AG04449 (cell line): ENCODE results near the gene SLC7A1.

Source experiments
- CTCF ChIA-PET: fragments of 350-600 bp; formaldehyde crosslinking; extraction: SDS; loops from one replicate; lab custom pipeline; 2021; ENCODE audit warnings: antibody characterized with exemption; lab: Yijun Ruan, JAX
- POLR2A ChIA-PET: fragments of 400-600, 350-600 bp; formaldehyde crosslinking; extraction: SDS; loops from one replicate; lab custom pipeline; 2020; ENCODE audit warnings: antibody characterized with exemption, inconsistent platforms; lab: Yijun Ruan, JAX
- DNase-seq: peaks from one replicate; pipeline ENCODE4 v3.0.0-alpha.2; 2010; ENCODE audit warnings: low read depth, low spot score
- H3K4me3 ChIP-seq: 2 replicates; pipeline ENCODE4 v1.5.1; 2011; ENCODE audit warnings: low read depth, mild to moderate bottlenecking, control low read depth, low read length
- TF ChIP-seq, protein P1 (sequence below): IDR thresholded peaks from one replicate; pipeline ENCODE4 v1.5.1; 2011; ENCODE audit warnings: mild to moderate bottlenecking, moderate library complexity, low read length, control low read depth, inconsistent platforms; ENCODE audit not compliant: insufficient read depth; ENCODE audit errors: missing control alignments

SLC7A1 gene

DNA sequence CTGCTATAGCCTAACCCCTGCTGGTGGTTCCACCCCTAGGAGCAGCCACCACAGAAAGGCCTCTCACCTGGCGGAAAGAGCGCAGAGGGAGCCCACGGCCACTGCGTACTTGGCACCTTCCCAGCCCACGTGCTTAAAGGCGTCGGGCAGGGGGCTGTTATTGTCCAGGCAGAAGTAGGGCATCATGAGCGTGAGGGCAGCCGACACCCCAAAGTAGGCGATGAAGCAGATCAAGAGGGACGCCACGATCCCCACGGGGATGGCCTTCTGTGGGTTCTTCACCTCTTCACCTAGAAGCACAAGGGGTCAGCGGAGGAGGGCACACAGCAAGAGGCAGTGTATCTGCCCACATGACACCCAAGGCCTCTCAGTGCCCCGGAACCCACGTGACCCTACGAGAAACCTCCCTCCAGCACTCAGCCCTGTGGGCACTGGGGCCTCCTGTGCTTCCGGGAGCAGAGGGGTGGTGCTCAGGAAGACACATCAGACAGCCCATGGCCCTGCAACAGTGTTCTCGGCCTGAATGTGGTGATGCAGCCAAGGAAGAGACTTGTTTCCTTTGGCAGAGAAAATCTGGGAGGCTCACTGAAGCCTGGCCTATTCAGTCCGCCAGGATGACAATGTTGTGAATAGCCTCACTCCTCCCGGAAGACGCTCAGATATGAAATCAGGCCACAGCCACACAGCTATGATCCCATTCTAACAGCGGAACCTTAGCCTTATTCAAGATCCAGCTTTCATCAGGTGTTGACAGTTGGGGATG is 72.1 kb downstream of the SLC7A1 start:
- DNase-seq: no peak
- CTCF ChIA-PET: interaction anchor here (1.0 to 7.8 kb wide), 6 partner anchors 9 to 184 kb away, joined by 3 to 95 read pairs (median 4); no protein-coding TSS in a partner anchor
- H3K4me3 ChIP-seq: no peak overlapping the region
- TF ChIP-seq, protein P1, sequence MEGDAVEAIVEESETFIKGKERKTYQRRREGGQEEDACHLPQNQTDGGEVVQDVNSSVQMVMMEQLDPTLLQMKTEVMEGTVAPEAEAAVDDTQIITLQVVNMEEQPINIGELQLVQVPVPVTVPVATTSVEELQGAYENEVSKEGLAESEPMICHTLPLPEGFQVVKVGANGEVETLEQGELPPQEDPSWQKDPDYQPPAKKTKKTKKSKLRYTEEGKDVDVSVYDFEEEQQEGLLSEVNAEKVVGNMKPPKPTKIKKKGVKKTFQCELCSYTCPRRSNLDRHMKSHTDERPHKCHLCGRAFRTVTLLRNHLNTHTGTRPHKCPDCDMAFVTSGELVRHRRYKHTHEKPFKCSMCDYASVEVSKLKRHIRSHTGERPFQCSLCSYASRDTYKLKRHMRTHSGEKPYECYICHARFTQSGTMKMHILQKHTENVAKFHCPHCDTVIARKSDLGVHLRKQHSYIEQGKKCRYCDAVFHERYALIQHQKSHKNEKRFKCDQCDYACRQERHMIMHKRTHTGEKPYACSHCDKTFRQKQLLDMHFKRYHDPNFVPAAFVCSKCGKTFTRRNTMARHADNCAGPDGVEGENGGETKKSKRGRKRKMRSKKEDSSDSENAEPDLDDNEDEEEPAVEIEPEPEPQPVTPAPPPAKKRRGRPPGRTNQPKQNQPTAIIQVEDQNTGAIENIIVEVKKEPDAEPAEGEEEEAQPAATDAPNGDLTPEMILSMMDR: no peak
- POLR2A ChIA-PET: no interaction called here

DNA sequence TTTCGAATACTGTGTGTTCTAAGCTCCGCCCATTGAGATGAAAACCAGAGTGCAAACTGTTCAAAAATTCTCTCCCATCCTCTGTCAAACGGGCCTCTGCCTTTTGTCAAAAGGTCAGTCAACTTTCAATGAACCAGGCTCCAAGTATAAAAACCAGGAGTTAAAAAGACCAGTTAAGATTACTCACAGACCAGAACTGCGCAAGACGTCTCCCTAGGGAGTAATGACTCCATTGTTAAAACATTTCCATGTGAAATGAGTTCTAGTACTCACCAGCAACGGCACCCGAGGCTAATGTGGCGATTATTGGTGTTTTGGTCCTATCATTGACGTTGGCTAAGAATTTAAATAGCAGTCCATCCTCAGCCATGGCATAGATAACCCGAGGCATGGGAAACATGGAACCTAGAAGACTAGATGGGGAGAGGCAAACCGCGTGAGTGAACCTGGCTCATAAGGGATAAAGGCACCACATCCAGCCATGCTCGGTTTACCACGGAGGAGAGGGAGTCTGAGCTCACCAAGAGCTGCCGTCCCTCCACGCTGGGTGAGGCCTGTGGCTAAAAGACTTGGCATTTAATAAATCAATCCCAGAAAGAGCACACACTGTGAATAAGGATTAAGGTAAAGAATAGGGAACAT is 73.3 kb downstream of the SLC7A1 start:
- peak; percentile 95 for DNase-seq

DNA sequence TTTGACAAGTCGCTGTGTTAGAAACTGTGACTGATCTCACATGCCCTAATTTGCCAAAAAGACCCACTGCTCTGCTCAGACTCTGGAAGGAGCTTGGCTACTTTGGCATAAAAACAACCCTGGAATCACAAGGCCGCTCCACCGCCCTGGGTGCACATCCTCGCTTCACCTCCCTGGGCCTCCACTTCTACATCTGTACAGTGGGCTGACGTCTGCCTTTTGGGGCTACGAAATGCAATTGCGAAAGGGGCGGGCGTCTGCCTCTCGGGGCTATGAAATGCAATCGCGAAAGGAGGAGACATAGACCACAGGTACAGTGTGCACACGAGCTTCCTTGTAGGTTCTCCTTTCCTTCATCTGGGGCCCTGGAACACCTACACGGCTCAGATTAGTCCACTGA is 74.2 kb downstream of the SLC7A1 start:
- CTCF ChIA-PET: interaction anchor here (1.4 to 7.8 kb wide), 2 partner anchors 13 to 18 kb away, joined by 3 to 95 read pairs; no protein-coding TSS in a partner anchor
- TF ChIP-seq, protein P1: no peak
- no peak for DNase-seq
- H3K4me3 ChIP-seq: no peak overlapping the region
- POLR2A ChIA-PET: no interaction called here

More for the DNA sequence above, 73.3 kb downstream of the SLC7A1 start:
- TF ChIP-seq, protein P1: no peak
- H3K4me3 ChIP-seq: no peak overlapping the region
- ChIA-PET CTCF (interaction anchor here (0.7 to 7.8 kb wide), 6 partner anchors 10 to 185 kb away, joined by 3 to 95 read pairs (median 3); no protein-coding TSS in a partner anchor), POLR2A (no interaction called here)

DNA sequence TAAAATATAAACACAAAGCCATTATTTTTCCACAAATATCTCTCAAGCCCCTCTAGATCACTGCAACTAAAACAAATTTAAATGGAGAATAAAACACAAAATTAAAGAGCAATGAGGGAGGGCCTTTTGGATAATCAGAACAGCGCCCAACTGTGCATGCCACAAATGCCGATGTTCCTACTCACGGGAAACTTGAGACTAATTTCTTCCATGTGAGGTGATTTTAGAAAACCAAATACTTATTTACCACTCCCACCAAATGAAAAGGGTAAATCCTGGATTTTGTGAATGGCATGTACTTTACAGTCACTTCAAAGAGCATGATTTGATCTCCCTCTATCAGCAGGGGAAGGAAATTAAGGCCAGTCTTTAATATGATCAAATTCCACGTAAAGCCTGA is 74.8 kb downstream of the SLC7A1 start:
- peak; percentile 47 for DNase-seq
- ChIA-PET CTCF (interaction anchor here (1.4 to 7.8 kb wide), 2 partner anchors 12 to 17 kb away, joined by 3 to 95 read pairs; no protein-coding TSS in a partner anchor), POLR2A (no interaction called here)
- TF ChIP-seq, protein P1: no peak
- H3K4me3 ChIP-seq: no peak overlapping the region

DNA sequence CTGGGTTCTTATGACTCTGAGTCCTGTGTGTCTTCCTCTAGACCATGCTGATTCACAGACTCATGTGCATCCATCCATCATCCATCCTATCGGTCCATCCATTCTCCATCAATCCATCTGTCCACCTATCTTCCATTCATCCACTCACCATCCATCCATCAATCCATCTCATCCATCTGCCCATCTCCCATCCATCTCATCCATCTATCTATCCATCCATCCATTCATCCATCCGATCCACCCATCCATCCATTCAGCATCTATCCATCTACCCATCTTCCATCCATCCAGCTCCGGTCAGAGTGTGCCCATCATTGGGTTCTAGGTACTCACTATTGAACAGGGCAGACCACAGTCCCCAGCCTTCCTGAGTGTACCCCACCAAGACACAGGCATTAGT is 75.6 kb downstream of the SLC7A1 start:
- no peak overlapping the region for H3K4me3 ChIP-seq
- no peak for DNase-seq
- CTCF ChIA-PET: interaction anchor here (1.4 to 7.8 kb wide), 2 partner anchors 11 to 16 kb away, joined by 3 to 95 read pairs; no protein-coding TSS in a partner anchor
- TF ChIP-seq, protein P1: no peak
- POLR2A ChIA-PET: no interaction called here

DNA sequence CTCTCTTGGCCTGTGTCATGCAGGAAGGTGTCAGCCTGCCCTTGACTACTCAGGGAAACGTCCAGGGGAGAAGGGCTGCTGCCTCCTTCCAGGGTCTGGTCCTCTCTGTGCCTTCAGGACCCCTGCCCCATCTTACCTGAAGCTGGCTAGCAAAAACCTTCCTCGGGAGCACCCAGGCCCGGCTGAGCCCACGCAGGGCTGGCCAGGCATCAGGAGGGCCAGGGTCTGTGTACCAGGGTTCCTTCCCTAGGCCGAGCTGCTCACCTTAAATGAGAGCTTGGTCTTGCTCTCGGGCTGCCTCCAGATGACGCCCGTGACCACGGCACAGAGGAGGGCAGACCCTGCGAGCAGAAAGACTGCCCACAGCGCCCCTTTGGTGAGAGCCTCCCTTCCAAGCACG is 78.6 kb downstream of the SLC7A1 start:
- no peak overlapping the region for H3K4me3 ChIP-seq
- DNase-seq: no peak
- POLR2A ChIA-PET: no interaction called here
- CTCF ChIA-PET: interaction anchor here (1.9 to 7.8 kb wide), 3 partner anchors 8 to 190 kb away, joined by 7 to 95 read pairs (median 13); no protein-coding TSS in a partner anchor
- TF ChIP-seq, protein P1: no peak
